ENCODE results near the gene SLC25A43. TPM values are rescaled to one million over a fixed set of nuclear protein-coding genes. Genes with fewer than 3 reads are reported as not detected.

Gene SLC25A43
- total RNA-seq, 1 experiment from 2014 or later, result 4.5 TPM

DNA sequence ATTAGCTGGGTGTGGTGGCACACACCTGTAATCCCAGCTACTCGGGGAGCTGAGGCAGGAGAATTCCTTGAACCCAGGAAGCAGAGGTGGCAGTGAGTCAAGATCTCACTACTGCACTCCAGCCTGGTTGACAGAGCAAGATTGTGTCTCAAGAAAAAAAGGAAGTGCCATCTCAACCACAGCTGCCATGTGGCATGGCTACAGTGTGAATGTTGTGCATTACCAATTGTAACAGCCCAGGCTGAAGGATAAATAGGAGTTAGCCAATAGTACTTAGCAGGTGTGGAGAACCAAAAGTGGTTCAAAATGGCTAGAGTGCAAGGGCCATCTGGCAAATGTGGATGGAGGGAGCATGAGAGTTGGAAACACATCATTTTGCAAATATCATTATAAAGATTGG lies 98.0 kb downstream of the SLC25A43 start (continued):
- TF ChIP-seq, protein P1, sequence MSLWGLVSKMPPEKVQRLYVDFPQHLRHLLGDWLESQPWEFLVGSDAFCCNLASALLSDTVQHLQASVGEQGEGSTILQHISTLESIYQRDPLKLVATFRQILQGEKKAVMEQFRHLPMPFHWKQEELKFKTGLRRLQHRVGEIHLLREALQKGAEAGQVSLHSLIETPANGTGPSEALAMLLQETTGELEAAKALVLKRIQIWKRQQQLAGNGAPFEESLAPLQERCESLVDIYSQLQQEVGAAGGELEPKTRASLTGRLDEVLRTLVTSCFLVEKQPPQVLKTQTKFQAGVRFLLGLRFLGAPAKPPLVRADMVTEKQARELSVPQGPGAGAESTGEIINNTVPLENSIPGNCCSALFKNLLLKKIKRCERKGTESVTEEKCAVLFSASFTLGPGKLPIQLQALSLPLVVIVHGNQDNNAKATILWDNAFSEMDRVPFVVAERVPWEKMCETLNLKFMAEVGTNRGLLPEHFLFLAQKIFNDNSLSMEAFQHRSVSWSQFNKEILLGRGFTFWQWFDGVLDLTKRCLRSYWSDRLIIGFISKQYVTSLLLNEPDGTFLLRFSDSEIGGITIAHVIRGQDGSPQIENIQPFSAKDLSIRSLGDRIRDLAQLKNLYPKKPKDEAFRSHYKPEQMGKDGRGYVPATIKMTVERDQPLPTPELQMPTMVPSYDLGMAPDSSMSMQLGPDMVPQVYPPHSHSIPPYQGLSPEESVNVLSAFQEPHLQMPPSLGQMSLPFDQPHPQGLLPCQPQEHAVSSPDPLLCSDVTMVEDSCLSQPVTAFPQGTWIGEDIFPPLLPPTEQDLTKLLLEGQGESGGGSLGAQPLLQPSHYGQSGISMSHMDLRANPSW (CRISPR knock-in tag; conservative IDR thresholded peaks at IDR 0.05; ENCODE audit: low read depth), result no peak
- TF ChIP-seq, protein P2, sequence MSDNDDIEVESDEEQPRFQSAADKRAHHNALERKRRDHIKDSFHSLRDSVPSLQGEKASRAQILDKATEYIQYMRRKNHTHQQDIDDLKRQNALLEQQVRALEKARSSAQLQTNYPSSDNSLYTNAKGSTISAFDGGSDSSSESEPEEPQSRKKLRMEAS (CRISPR knock-in tag; IDR thresholded peaks at IDR 0.05), result no peak
- no peak for TF ChIP-seq OVOL2 (CRISPR knock-in tag; IDR thresholded peaks at IDR 0.05; ENCODE audit: borderline replicate concordance)

DNA sequence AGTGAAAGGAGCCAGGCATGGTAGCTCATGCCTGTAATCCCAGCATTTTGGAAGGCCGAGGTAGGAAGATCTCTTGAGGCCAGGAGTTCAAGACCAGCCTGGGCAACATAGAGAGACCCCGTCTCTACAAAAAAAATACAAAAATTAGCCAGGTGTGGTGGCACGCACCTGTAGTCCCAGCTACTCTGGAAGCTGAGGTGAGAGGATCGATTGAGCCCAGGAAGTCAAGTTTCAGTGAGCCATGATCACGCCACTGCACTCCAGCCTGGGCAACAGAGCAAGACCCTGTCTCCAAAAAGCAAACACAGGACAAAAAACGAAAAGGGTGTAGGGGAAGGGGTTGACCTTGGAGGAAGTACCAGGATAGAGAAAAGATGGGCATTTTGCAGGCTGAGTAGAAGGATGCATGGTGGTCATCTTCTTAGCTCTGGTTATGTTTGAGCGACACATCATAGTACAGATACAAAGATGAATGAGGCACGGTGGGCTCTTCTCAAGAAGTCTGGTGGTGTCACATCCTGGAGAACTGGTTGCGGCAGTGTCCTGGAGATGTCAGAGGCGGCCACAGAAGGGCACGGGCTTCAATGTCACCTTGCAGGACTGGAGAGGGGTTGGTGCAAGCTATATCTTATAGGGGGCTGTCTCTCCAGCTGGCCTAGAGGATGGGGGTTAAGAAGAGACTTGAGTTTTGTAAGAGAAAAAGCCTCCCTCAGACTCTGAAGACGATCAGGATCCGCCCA lies 101.1 kb downstream of the SLC25A43 start:
- TF ChIP-seq ZNF317 (CRISPR knock-in tag; IDR thresholded peaks at IDR 0.05; ENCODE audit: borderline replicate concordance, low read depth) (no peak), HMGA2 (CRISPR knock-in tag; IDR thresholded peaks at IDR 0.05) (no peak), ESRRA (CRISPR knock-in tag; IDR thresholded peaks at IDR 0.05; ENCODE audit: borderline replicate concordance) (no peak), CBFB (CRISPR knock-in tag; IDR thresholded peaks at IDR 0.05; ENCODE audit: low read depth) (no peak), ZNF396 (CRISPR knock-in tag; IDR thresholded peaks at IDR 0.05; ENCODE audit: borderline replicate concordance) (no peak), EMX1 (CRISPR knock-in tag; IDR thresholded peaks at IDR 0.05) (no peak), ZNF138 (CRISPR knock-in tag; conservative IDR thresholded peaks at IDR 0.05) (no peak), KAT7 (CRISPR knock-in tag; IDR thresholded peaks at IDR 0.05; ENCODE audit: borderline replicate concordance) (no peak), NR3C1 (CRISPR knock-in tag; conservative IDR thresholded peaks at IDR 0.05; ENCODE audit: low read depth) (no peak), RORB (CRISPR knock-in tag; IDR thresholded peaks at IDR 0.05) (no peak), ZNF219 (CRISPR knock-in tag; IDR thresholded peaks at IDR 0.05; ENCODE audit: borderline replicate concordance) (no peak), NFE2L1 (CRISPR knock-in tag; IDR thresholded peaks at IDR 0.05) (no peak), TEAD4 (CRISPR knock-in tag; IDR thresholded peaks at IDR 0.05) (no peak)
- TF ChIP-seq, protein P3, sequence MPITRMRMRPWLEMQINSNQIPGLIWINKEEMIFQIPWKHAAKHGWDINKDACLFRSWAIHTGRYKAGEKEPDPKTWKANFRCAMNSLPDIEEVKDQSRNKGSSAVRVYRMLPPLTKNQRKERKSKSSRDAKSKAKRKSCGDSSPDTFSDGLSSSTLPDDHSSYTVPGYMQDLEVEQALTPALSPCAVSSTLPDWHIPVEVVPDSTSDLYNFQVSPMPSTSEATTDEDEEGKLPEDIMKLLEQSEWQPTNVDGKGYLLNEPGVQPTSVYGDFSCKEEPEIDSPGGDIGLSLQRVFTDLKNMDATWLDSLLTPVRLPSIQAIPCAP (CRISPR knock-in tag; IDR thresholded peaks at IDR 0.05), result no peak
- TF ChIP-seq, protein P4, sequence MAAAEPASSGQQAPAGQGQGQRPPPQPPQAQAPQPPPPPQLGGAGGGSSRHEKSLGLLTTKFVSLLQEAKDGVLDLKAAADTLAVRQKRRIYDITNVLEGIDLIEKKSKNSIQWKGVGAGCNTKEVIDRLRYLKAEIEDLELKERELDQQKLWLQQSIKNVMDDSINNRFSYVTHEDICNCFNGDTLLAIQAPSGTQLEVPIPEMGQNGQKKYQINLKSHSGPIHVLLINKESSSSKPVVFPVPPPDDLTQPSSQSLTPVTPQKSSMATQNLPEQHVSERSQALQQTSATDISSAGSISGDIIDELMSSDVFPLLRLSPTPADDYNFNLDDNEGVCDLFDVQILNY (CRISPR knock-in tag; IDR thresholded peaks at IDR 0.05), result no peak
- TF ChIP-seq, protein P5, sequence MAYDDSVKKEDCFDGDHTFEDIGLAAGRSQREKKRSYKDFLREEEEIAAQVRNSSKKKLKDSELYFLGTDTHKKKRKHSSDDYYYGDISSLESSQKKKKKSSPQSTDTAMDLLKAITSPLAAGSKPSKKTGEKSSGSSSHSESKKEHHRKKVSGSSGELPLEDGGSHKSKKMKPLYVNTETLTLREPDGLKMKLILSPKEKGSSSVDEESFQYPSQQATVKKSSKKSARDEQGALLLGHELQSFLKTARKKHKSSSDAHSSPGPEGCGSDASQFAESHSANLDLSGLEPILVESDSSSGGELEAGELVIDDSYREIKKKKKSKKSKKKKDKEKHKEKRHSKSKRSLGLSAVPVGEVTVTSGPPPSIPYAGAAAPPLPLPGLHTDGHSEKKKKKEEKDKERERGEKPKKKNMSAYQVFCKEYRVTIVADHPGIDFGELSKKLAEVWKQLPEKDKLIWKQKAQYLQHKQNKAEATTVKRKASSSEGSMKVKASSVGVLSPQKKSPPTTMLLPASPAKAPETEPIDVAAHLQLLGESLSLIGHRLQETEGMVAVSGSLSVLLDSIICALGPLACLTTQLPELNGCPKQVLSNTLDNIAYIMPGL (CRISPR knock-in tag; IDR thresholded peaks at IDR 0.05), result no peak
- TF ChIP-seq, protein P6, sequence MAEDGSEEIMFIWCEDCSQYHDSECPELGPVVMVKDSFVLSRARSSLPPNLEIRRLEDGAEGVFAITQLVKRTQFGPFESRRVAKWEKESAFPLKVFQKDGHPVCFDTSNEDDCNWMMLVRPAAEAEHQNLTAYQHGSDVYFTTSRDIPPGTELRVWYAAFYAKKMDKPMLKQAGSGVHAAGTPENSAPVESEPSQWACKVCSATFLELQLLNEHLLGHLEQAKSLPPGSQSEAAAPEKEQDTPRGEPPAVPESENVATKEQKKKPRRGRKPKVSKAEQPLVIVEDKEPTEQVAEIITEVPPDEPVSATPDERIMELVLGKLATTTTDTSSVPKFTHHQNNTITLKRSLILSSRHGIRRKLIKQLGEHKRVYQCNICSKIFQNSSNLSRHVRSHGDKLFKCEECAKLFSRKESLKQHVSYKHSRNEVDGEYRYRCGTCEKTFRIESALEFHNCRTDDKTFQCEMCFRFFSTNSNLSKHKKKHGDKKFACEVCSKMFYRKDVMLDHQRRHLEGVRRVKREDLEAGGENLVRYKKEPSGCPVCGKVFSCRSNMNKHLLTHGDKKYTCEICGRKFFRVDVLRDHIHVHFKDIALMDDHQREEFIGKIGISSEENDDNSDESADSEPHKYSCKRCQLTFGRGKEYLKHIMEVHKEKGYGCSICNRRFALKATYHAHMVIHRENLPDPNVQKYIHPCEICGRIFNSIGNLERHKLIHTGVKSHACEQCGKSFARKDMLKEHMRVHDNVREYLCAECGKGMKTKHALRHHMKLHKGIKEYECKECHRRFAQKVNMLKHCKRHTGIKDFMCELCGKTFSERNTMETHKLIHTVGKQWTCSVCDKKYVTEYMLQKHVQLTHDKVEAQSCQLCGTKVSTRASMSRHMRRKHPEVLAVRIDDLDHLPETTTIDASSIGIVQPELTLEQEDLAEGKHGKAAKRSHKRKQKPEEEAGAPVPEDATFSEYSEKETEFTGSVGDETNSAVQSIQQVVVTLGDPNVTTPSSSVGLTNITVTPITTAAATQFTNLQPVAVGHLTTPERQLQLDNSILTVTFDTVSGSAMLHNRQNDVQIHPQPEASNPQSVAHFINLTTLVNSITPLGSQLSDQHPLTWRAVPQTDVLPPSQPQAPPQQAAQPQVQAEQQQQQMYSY (CRISPR knock-in tag; IDR thresholded peaks at IDR 0.05), result no peak
- TF ChIP-seq, protein P7, sequence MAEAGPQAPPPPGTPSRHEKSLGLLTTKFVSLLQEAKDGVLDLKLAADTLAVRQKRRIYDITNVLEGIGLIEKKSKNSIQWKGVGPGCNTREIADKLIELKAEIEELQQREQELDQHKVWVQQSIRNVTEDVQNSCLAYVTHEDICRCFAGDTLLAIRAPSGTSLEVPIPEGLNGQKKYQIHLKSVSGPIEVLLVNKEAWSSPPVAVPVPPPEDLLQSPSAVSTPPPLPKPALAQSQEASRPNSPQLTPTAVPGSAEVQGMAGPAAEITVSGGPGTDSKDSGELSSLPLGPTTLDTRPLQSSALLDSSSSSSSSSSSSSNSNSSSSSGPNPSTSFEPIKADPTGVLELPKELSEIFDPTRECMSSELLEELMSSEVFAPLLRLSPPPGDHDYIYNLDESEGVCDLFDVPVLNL (CRISPR knock-in tag; IDR thresholded peaks at IDR 0.05; ENCODE audit: borderline replicate concordance, low read depth), result no peak
- TF ChIP-seq, protein P8, sequence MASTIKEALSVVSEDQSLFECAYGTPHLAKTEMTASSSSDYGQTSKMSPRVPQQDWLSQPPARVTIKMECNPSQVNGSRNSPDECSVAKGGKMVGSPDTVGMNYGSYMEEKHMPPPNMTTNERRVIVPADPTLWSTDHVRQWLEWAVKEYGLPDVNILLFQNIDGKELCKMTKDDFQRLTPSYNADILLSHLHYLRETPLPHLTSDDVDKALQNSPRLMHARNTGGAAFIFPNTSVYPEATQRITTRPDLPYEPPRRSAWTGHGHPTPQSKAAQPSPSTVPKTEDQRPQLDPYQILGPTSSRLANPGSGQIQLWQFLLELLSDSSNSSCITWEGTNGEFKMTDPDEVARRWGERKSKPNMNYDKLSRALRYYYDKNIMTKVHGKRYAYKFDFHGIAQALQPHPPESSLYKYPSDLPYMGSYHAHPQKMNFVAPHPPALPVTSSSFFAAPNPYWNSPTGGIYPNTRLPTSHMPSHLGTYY (CRISPR knock-in tag; IDR thresholded peaks at IDR 0.05), result no peak
- no peak overlapping the region for H3K27ac Mint-ChIP-seq
- no peaks in the 10 kb centered on the region for H3K36me3 Mint-ChIP-seq
- H3K9me3 Mint-ChIP-seq, result no peaks in the 10 kb centered on the region
- DNase-seq (ENCODE audit: low spot score), result no peak
- H3K4me3 Mint-ChIP-seq, result no peak overlapping the region
- ChIA-PET POLR2A (interaction anchor here (0.6 kb wide), 1 partner anchor 74 kb away, joined by 3 read pairs; no protein-coding TSS in a partner anchor), CTCF (interaction anchor here (0.9 kb wide), 1 partner anchor 12 kb away, joined by 3 read pairs; no protein-coding TSS in a partner anchor)
- H3K4me1 Mint-ChIP-seq, result peaks cover 5% of the 10 kb centered on the region; the same call in 1 of the 2 replicates
- no peaks in the 10 kb centered on the region; the same call in none of the 2 replicates for H3K27me3 Mint-ChIP-seq (ENCODE audit: low read depth)
- ATAC-seq, result no peak

All from WTC11 (cell line).